MCF 10A (cell line): ENCODE results near the gene MYOM1. TPM values are rescaled to one million over a fixed set of nuclear protein-coding genes. Genes with fewer than 3 reads are reported as not detected.
A peak's percentile ranks its signal among the peaks of the same experiment; 100 is the strongest.

ENCODE experiments used
- BruUV-seq: library from RNA; stranded (reverse); fragments of 400-500 nt; replicated peaks from 2 replicates; lab custom pipeline; 2021; lab: Mats Ljungman, UMichigan
- CTCF ChIA-PET: fragments of 300-600 bp; sonication (Branson Sonifier 250); formaldehyde crosslinking; extraction: SDS; loops from one replicate; lab custom pipeline; 2021; ENCODE audit warnings: antibody characterized with exemption, inconsistent platforms; lab: Yijun Ruan, JAX
- POLR2A ChIA-PET: fragments of 300-600, 350-650 bp; sonication (Branson Sonifier 250); formaldehyde crosslinking; extraction: SDS; loops from one replicate; lab custom pipeline; 2020; ENCODE audit warnings: antibody characterized with exemption, inconsistent platforms; lab: Yijun Ruan, JAX
- DNase-seq: peaks from one replicate; pipeline ENCODE4 v3.0.0-alpha.2; 2018; ENCODE audit not compliant: unreplicated experiment
- H3K27ac Mint-ChIP-seq: one replicate; pipeline ENCODE4 v1.8.0; 2022; ENCODE audit warnings: mild to moderate bottlenecking, low read depth, mixed read lengths; ENCODE audit not compliant: unreplicated experiment
- H3K27me3 Mint-ChIP-seq: one replicate; pipeline ENCODE4 v1.8.0; 2022; ENCODE audit warnings: mixed read lengths; ENCODE audit not compliant: insufficient read depth, unreplicated experiment
- H3K36me3 Mint-ChIP-seq: one replicate; pipeline ENCODE4 v1.8.0; 2022; ENCODE audit warnings: mild to moderate bottlenecking, moderate library complexity, mixed read lengths; ENCODE audit not compliant: insufficient read depth, unreplicated experiment
- H3K4me1 Mint-ChIP-seq: one replicate; pipeline ENCODE4 v1.8.0; 2022; ENCODE audit warnings: mixed read lengths; ENCODE audit not compliant: insufficient read depth, unreplicated experiment
- H3K4me3 Mint-ChIP-seq: one replicate; pipeline ENCODE4 v1.8.0; 2022; ENCODE audit warnings: mild to moderate bottlenecking, moderate library complexity, mixed read lengths; ENCODE audit not compliant: unreplicated experiment
- H3K9me3 Mint-ChIP-seq: one replicate; pipeline ENCODE4 v1.8.0; 2022; ENCODE audit warnings: mixed read lengths; ENCODE audit not compliant: unreplicated experiment
- intact Hi-C: fragments of 100-400 bp; cut with micrococcal nuclease; formaldehyde crosslinking; loops from 2 replicates; pipeline ENCODE4 v1.14.1; 2022
- total RNA-seq: library from RNA; stranded (reverse); gene quantifications from 2 replicates; pipeline ENCODE4 v1.2.3, GENCODE V29; 2022
- TF ChIP-seq, protein P1 (sequence below): fragments of 200-600 bp; IDR thresholded peaks from one replicate; pipeline ENCODE4 v1.8.0; 2022; ENCODE audit warnings: antibody characterized with exemption, mild to moderate bottlenecking; ENCODE audit not compliant: unreplicated experiment

MYOM1 gene
- total RNA-seq, 1 experiment from 2014 or later: 0.21 TPM

DNA sequence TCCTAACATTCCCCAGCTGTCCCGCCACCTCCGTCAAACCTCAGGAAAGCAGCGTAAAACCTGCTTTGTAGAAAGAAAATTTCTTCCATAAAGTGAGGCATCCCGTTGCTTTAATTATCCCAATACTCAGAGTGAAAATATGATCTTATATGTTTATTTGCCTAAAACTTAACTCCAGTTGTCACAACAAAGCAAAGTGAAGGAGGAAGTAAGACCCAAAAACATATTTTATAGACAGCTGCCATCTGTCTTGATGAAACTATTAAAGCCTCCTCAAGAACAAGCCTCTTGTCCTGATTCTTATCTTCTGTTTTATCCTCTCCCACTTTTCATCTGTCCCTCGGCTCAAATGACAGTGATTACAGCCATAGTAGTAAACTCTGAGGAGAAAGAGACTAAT lies 177.9 kb downstream of the MYOM1 start:
- no peak for DNase-seq
- Mint-ChIP-seq H3K4me3 (no peak overlapping the region), H3K4me1 (peaks cover 14% of the 10 kb centered on the region), H3K27ac (no peak overlapping the region), H3K36me3 (no peaks in the 10 kb centered on the region), H3K9me3 (no peaks in the 10 kb centered on the region), H3K27me3 (no peaks in the 10 kb centered on the region)
- CTCF ChIA-PET: no interaction called here
- POLR2A ChIA-PET: no interaction called here
- TF ChIP-seq, protein P1, sequence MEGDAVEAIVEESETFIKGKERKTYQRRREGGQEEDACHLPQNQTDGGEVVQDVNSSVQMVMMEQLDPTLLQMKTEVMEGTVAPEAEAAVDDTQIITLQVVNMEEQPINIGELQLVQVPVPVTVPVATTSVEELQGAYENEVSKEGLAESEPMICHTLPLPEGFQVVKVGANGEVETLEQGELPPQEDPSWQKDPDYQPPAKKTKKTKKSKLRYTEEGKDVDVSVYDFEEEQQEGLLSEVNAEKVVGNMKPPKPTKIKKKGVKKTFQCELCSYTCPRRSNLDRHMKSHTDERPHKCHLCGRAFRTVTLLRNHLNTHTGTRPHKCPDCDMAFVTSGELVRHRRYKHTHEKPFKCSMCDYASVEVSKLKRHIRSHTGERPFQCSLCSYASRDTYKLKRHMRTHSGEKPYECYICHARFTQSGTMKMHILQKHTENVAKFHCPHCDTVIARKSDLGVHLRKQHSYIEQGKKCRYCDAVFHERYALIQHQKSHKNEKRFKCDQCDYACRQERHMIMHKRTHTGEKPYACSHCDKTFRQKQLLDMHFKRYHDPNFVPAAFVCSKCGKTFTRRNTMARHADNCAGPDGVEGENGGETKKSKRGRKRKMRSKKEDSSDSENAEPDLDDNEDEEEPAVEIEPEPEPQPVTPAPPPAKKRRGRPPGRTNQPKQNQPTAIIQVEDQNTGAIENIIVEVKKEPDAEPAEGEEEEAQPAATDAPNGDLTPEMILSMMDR: no peak
- BruUV-seq: no TSS peak
- intact Hi-C loops: no loop called here

DNA sequence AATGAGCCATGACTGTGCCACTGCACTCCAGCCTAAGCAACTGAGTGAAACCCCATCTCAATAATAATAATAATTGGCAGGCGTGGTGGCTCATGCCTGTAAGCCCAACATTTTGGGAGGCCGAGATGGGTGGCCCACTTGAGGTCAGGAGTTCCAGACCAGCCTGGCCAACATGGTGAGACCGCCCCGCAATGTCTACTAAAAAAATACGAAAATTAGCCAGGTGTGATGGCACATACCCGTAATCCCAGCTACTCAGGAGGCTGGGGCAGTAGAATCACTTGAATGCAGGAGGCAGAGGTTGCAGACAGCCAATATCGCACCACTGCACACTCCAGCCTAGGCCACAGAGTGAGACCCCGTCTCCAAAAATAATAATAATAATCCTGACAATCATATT lies 178.9 kb downstream of the MYOM1 start:
- intact Hi-C loops: no loop called here
- POLR2A ChIA-PET: no interaction called here

DNA sequence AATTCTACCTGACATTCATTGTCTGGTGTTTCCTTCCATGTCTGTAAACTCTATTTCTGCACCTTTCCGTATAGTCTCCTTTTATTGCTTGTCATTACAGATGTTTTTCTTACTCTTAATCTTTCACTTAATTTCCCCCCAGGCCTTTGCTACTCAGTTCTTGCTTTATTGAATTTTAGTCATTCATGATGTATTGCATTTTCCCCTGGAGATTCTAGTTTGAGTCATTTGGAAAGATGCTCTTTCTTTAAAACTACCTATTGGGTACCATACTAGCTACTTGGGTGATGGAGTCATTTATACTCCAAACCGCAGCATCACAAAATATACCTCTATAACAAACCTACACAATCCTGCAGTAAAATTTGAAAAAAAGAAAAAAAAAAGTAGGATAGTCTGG lies 179.6 kb downstream of the MYOM1 start:
- no peak overlapping the region for H3K27ac Mint-ChIP-seq
- CTCF ChIA-PET: interaction anchor here (0.7 kb wide), 1 partner anchor 79 kb away, joined by 3 read pairs; no protein-coding TSS in a partner anchor
- H3K36me3 Mint-ChIP-seq: no peaks in the 10 kb centered on the region
- peaks cover 13% of the 10 kb centered on the region for H3K4me1 Mint-ChIP-seq
- no peak for DNase-seq
- intact Hi-C loops: no loop called here
- TF ChIP-seq, protein P1: no peak
- H3K9me3 Mint-ChIP-seq: no peaks in the 10 kb centered on the region
- BruUV-seq: no TSS peak
- H3K27me3 Mint-ChIP-seq: no peaks in the 10 kb centered on the region
- POLR2A ChIA-PET: no interaction called here
- no peak overlapping the region for H3K4me3 Mint-ChIP-seq

More for the DNA sequence above, 178.9 kb downstream of the MYOM1 start:
- TF ChIP-seq, protein P1: no peak
- Mint-ChIP-seq H3K27me3 (no peaks in the 10 kb centered on the region), H3K4me1 (peaks cover 14% of the 10 kb centered on the region), H3K4me3 (no peak overlapping the region), H3K36me3 (no peaks in the 10 kb centered on the region), H3K27ac (no peak overlapping the region), H3K9me3 (no peaks in the 10 kb centered on the region)
- no TSS peak for BruUV-seq
- DNase-seq: no peak
- CTCF ChIA-PET: interaction anchor here (0.7 kb wide), 1 partner anchor 78 kb away, joined by 3 read pairs; no protein-coding TSS in a partner anchor

DNA sequence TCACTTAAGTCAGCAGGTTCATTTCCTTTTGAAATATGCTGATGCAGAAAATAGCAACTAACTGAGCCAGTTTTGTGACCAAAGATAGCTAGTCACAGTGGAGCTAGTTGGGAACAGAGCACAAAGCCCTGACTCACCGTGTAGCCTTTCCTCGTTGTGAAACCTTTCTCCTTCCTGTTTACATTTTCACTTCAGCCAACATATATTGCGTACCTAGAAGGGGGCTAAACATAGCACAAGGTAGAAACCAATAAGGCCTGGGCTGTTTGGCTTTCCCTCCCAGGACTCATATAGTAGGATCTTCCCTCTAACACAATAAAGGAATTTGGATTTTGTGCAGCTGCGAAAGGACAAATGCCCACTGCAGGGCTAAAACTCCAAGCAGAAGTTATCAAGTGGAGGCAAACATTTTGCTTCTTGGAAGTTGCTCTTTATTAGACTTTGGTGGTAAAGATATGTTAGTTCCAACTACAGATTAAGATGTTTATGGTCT lies 182.3 kb downstream of the MYOM1 start:
- peak; percentile 87 for DNase-seq
- Mint-ChIP-seq H3K9me3 (no peaks in the 10 kb centered on the region), H3K4me1 (peaks cover 6% of the 10 kb centered on the region), H3K27me3 (no peaks in the 10 kb centered on the region), H3K27ac (peak overlapping the region; percentile 71), H3K36me3 (no peaks in the 10 kb centered on the region), H3K4me3 (no peak overlapping the region)
- BruUV-seq: no TSS peak
- TF ChIP-seq, protein P1: no peak
- POLR2A ChIA-PET: interaction anchor here (0.6 to 0.9 kb wide), 4 partner anchors 22 to 80 kb away, joined by 3 to 5 read pairs (median 4); no protein-coding TSS in a partner anchor
- CTCF ChIA-PET: interaction anchor here (0.6 to 1.6 kb wide), 5 partner anchors 25 to 209 kb away, joined by 3 to 5 read pairs (median 4); no protein-coding TSS in a partner anchor
- intact Hi-C loops: no loop called here
